Memory B cell (primary cell): Measurements from ENCODE around the gene BMP15.

ENCODE experiments used
- ATAC-seq: fragments of 150-1000 bp; cut with Tn5 transposase; 2 replicates; pipeline ENCODE4 v1.10.0; 2021; ENCODE audit warnings: low read depth, mild to moderate bottlenecking, moderate library complexity
- DNase-seq, 2 donors: peaks; one replicate each; pipeline ENCODE4 v3.0.0; 2022; ENCODE audit warnings: low spot score in 2 of 2
- H3K27ac Mint-ChIP-seq: one replicate; pipeline ENCODE4 v1.8.0; 2022; ENCODE audit warnings: mild to moderate bottlenecking, moderate library complexity, mixed read lengths
- H3K27me3 Mint-ChIP-seq: one replicate; pipeline ENCODE4 v1.8.0; 2022; ENCODE audit warnings: mixed read lengths
- H3K36me3 Mint-ChIP-seq: one replicate; pipeline ENCODE4 v1.8.0; 2022; ENCODE audit warnings: mild to moderate bottlenecking, mixed read lengths
- H3K4me1 Mint-ChIP-seq: one replicate; pipeline ENCODE4 v1.8.0; 2022; ENCODE audit warnings: mixed read lengths
- H3K4me3 Mint-ChIP-seq: one replicate; pipeline ENCODE4 v1.8.0; 2022; ENCODE audit warnings: mild to moderate bottlenecking, moderate library complexity, mixed read lengths
- H3K9me3 Mint-ChIP-seq: one replicate; pipeline ENCODE4 v1.8.0; 2022; ENCODE audit warnings: mixed read lengths

BMP15 gene

DNA sequence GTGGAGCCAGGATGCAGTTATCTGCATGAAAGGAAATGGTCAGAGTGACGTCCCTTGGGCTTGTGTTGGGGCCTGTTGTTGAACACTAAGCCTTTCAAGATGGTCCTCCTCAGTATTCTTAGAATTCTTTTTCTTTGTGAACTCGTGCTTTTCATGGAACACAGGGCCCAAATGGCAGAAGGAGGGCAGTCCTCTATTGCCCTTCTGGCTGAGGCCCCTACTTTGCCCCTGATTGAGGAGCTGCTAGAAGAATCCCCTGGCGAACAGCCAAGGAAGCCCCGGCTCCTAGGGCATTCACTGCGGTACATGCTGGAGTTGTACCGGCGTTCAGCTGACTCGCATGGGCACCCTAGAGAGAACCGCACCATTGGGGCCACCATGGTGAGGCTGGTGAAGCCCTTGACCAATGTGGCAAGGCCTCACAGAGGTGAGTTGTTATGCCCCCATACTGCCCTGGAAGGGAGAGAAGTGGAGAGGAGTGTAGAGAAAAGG, at the start of gene BMP15:
TSS of gene BMP15 (plus strand) at position 51 of the 492 bp plus-strand sequence. CDS start at position 100, 49 bp downstream.
- H3K36me3 Mint-ChIP-seq: no peaks in the 10 kb centered on the region
- no peak within 1 kb of the TSS for H3K27ac Mint-ChIP-seq
- no peaks in the 10 kb centered on the region for H3K4me1 Mint-ChIP-seq
- H3K4me3 Mint-ChIP-seq: no peak within 1 kb of the TSS
- no peaks in the 10 kb centered on the region for H3K27me3 Mint-ChIP-seq
- DNase-seq (no peak), ATAC-seq (no peak)
- H3K9me3 Mint-ChIP-seq: no peaks in the 10 kb centered on the region

DNA sequence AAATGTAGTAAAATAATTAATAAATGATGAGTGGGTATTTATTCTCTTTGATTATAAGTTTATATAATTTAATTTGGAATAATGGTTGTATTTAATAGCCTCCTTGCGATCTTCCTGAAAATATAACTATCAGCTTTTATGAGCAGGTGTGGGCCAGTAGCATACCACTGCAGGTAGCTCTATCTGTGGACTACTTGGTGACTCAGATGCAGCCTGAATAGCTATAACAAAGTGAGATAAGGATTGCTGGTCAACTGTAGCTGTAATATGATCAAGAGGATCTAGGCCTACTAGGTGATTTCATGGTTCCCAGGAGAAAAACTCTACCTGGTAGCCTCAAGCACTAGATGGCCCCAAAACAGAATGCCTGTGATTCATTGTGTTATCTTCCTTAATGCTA, 47.1 kb upstream of the BMP15 start:
- Mint-ChIP-seq H3K9me3 (no peaks in the 10 kb centered on the region), H3K27ac (no peak overlapping the region), H3K4me3 (no peak overlapping the region), H3K4me1 (no peaks in the 10 kb centered on the region), H3K27me3 (peaks cover 2% of the 10 kb centered on the region), H3K36me3 (no peaks in the 10 kb centered on the region)
- DNase-seq: no peak
- ATAC-seq: no peak

DNA sequence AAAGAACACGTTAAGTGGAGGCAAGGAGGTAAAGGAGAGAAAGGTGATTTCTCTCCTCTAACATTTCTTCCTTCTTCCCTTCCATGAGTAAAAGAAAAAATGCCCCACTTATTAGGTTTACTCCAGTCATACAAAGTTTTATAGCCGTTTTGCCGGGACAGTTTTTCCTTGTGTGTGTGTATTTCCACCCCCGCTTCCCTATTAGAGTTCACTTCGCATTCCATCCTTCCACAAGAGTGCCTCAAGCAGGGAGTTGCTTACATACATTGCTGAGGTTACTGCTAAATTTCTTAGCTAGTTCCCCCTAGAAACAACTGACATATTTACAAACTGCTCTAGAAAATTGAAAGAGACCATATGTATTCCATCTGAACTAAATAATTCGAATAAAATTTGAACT, 45.2 kb upstream of the BMP15 start:
- Mint-ChIP-seq H3K36me3 (no peaks in the 10 kb centered on the region), H3K27me3 (no peaks in the 10 kb centered on the region), H3K9me3 (no peaks in the 10 kb centered on the region), H3K4me1 (no peaks in the 10 kb centered on the region), H3K4me3 (no peak overlapping the region), H3K27ac (no peak overlapping the region)
- DNase-seq (no peak), ATAC-seq (no peak)

DNA sequence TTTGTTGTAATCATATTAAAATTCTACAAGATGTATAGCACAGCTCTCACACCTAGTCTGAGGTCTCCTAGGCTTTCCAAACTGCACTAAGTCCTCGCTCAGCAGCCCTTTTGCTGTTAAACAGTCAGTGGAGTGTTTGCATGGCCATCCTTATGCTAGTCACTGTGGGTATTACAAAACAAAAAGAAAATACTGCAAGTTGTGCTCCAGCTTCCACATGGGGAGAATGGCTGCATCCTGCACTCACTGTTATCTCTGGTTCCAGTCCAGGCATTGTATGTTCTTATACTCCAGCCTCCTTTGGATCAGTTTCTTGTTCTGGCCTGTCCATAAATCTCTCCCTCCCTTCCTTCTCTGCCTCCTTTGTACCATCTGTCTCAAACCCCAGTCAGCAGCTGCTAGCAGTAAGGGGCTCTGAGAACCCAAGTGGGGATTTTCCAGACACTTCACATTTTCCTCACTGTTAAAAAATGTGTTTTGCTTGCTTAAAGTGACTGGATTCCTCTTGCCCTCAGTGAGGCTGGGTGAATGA, 38.5 kb upstream of the BMP15 start:
- Mint-ChIP-seq H3K27me3 (peaks cover 2% of the 10 kb centered on the region), H3K36me3 (no peaks in the 10 kb centered on the region), H3K4me1 (no peaks in the 10 kb centered on the region), H3K4me3 (no peak overlapping the region), H3K27ac (no peak overlapping the region), H3K9me3 (no peaks in the 10 kb centered on the region)
- ATAC-seq (no peak), DNase-seq (no peak)

DNA sequence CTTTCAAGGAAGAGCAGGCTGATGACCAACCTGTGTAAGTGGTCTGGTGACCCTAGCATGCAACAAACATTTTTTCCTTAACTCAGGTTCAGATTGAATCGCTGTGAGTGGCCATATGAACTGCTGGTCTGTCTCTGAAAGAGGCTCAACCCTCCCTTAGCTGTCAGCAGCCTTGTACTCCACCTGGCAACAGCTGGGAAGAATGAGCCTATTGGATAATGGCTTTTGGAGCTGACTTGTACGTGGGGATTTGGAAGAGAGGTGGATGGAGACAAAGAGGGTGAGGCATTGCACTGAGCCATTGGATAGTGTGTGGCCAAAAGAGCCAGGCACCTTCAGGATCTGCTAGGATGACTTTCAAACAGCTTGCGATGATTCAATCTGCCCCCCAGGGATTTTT, 35.7 kb upstream of the BMP15 start:
- ATAC-seq (no peak), DNase-seq (no peak)
- no peak overlapping the region for H3K4me3 Mint-ChIP-seq
- H3K36me3 Mint-ChIP-seq: no peaks in the 10 kb centered on the region
- no peak overlapping the region for H3K27ac Mint-ChIP-seq
- peaks cover 2% of the 10 kb centered on the region for H3K27me3 Mint-ChIP-seq
- no peaks in the 10 kb centered on the region for H3K9me3 Mint-ChIP-seq
- no peaks in the 10 kb centered on the region for H3K4me1 Mint-ChIP-seq

DNA sequence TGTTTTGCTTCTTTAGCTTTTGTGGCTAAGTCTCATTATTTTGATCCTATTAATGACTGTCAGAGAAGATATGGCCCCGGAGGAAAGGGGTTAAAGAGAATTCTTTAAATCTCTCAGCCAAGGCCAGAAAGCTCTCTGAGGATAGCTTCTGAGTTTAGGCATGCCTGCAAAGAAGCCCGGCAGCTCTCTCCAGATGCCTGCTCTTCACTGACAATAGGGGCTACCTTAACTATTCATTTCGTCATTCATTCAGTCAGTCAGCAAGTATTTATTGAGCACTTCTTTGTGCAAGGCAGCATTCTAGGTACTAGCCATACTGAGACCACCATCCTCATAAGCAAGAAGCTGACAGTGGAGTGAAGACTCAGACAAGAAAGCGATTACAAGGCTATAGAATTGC, 34.0 kb upstream of the BMP15 start:
- H3K4me1 Mint-ChIP-seq: no peaks in the 10 kb centered on the region

DNA sequence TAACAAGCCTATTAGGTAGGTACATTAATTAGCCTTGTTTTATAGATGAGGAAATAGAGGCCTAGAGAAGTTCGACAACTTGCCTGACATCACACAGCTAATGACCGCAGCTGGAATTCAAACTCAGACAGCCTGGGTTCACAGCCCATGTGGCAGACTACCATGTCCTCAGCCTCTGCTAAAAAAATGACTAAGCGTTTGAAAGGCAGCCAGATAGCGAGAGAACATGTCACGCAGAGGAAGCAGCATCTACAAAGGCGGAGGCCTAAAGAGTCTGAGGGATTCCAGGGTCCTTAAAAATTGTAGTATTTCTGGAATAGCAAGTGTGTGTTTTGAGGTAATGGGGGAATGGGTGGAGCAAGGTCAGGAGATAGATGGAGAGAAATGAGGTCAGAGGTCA, 33.2 kb upstream of the BMP15 start:
- no peak overlapping the region for H3K4me3 Mint-ChIP-seq
- peaks cover 2% of the 10 kb centered on the region for H3K27me3 Mint-ChIP-seq
- no peak overlapping the region for H3K27ac Mint-ChIP-seq
- H3K9me3 Mint-ChIP-seq: peaks cover 2% of the 10 kb centered on the region
- H3K4me1 Mint-ChIP-seq: no peaks in the 10 kb centered on the region
- H3K36me3 Mint-ChIP-seq: no peaks in the 10 kb centered on the region
- no peak for DNase-seq
- ATAC-seq: no peak

More for the DNA sequence above, 34.0 kb upstream of the BMP15 start:
- Mint-ChIP-seq H3K27me3 (peaks cover 2% of the 10 kb centered on the region), H3K4me3 (no peak overlapping the region), H3K9me3 (no peaks in the 10 kb centered on the region), H3K36me3 (no peaks in the 10 kb centered on the region), H3K27ac (no peak overlapping the region)
- ATAC-seq (no peak), DNase-seq (no peak)

DNA sequence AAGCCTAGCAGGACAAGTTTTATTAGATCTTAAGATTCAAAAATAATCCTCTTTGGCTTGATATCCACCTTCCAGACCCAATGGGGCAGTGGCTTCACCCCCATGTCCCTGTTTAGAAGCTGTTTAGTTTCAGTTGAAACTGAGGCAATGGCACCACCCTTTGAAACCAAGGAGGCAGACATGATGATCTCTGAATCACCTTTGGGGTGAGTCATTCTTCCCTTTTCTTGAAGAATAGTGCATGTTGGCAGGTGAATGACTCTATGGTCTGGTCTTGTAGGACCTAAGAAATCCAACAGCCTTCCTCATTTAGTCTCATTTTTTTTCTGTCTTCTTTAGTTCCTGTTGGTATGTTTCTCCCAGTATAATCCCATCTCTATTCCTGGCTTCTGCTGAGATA, 29.5 kb upstream of the BMP15 start:
- Mint-ChIP-seq H3K9me3 (peaks cover 2% of the 10 kb centered on the region), H3K4me1 (no peaks in the 10 kb centered on the region), H3K36me3 (no peaks in the 10 kb centered on the region), H3K27me3 (no peaks in the 10 kb centered on the region), H3K27ac (no peak overlapping the region), H3K4me3 (no peak overlapping the region)
- DNase-seq: no peak
- ATAC-seq: no peak

DNA sequence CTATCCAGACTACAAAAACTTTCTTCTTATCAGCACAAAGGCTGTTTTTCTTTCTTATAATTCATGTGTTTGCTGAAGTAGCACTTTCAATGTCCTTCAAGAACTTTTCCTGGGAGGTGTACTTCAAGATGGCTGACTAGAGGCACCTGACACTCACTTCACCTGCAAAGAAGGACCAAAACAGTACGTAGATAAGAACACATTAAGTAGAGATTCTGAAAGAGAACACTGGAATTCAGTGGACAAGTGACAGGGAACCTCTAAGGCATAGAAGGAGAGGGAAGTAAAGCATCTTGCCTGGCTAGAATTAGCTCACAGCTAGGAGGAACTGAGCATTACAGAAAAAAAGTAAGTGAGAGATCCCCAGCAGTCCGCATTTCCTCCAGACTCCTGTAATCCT, 21.7 kb upstream of the BMP15 start:
- Mint-ChIP-seq H3K36me3 (no peaks in the 10 kb centered on the region), H3K27me3 (no peaks in the 10 kb centered on the region), H3K9me3 (peaks cover 2% of the 10 kb centered on the region), H3K27ac (no peak overlapping the region), H3K4me1 (no peaks in the 10 kb centered on the region), H3K4me3 (no peak overlapping the region)
- no peak for ATAC-seq
- no peak for DNase-seq

DNA sequence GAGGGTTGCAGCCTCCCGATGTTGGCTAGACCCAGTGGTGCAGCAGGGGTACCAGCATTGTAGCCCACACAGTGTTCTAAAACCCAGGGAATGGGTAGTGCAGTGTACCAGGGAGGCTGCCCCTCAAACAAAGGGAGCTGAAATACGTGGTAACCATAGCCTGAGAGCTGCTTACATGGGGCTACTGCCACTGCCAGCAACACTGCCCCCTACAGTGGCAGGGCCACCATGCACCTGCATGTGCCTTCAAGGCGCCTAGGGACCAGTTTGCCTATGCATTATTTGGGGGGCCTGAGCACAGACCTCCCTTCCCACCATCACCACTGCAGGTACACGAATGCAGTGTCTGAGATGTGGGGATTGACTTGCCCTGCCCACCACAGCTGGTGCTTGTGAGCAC, 21.0 kb upstream of the BMP15 start:
- H3K27ac Mint-ChIP-seq: no peak overlapping the region
- no peaks in the 10 kb centered on the region for H3K27me3 Mint-ChIP-seq
- ATAC-seq (no peak), DNase-seq (no peak)
- H3K9me3 Mint-ChIP-seq: peaks cover 2% of the 10 kb centered on the region
- H3K4me3 Mint-ChIP-seq: no peak overlapping the region
- no peaks in the 10 kb centered on the region for H3K36me3 Mint-ChIP-seq
- H3K4me1 Mint-ChIP-seq: no peaks in the 10 kb centered on the region

DNA sequence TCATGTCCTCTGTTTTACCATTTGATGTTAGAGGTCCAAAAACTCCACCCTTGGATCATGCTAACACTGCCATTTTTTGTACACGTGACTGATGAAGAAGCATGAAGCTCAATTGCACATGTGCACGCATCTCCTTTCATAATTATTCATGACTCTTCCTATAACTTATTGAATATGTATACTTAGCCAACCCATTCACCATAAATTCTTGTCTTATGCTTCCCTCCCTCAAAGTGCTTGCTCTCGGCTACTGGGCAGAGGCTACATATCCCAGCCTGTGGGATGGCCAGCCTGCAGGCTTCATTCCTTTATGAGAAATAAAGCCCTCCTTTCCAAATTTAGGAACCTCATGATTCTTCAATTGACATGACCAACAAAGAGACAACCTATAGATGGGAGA, 17.5 kb upstream of the BMP15 start:
- peaks cover 3% of the 10 kb centered on the region for H3K27me3 Mint-ChIP-seq
- no peak for DNase-seq

DNA sequence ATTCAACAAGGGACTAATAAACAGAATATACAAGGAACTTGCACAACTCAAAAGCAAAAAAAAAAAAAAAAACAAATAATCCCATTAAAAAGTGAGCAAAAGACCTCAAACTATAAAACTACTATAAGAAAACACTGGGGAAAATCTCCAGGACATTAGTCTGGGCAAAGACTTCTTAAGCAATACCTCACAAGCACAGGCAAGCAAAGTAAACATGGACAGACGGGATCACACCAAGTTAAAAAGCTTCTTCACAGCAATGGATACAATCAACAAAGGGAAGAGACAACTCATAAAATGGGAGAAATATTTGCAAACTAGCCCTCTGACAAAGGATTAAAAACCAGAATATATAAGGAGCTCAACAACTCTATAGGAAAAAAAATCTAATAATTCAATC, 17.1 kb upstream of the BMP15 start:
- Mint-ChIP-seq H3K4me3 (no peak overlapping the region), H3K36me3 (no peaks in the 10 kb centered on the region), H3K4me1 (no peaks in the 10 kb centered on the region), H3K9me3 (peaks cover 2% of the 10 kb centered on the region), H3K27me3 (peaks cover 3% of the 10 kb centered on the region), H3K27ac (no peak overlapping the region)
- ATAC-seq (no peak), DNase-seq (no peak)

More for the DNA sequence above, 17.5 kb upstream of the BMP15 start:
- no peak for ATAC-seq
- Mint-ChIP-seq H3K36me3 (no peaks in the 10 kb centered on the region), H3K9me3 (peaks cover 2% of the 10 kb centered on the region), H3K4me1 (no peaks in the 10 kb centered on the region), H3K4me3 (no peak overlapping the region), H3K27ac (no peak overlapping the region)

DNA sequence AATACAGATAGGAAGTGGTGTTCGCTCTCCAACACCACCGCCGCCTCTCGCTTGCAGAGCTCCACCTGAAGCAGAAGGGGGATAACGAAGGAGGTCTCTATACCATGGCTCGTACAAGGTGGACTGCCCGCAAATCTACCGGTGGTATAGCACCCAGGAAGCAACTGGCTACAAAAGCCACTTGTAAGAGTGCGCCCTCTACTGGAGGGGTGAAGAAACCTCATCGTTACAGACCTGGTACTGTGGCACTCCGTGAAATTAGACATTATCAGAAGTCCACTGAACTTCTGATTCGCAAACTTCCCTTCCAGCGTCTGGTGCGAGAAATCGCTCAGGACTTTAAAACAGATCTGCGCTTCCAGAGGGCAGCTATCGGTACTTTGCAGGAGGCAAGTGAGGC, 5.2 kb upstream of the BMP15 start:
- no peaks in the 10 kb centered on the region for H3K4me1 Mint-ChIP-seq
- no peak overlapping the region for H3K27ac Mint-ChIP-seq
- no peak overlapping the region for H3K4me3 Mint-ChIP-seq
- H3K9me3 Mint-ChIP-seq: no peaks in the 10 kb centered on the region
- no peaks in the 10 kb centered on the region for H3K36me3 Mint-ChIP-seq
- no peak for ATAC-seq
- DNase-seq: no peak
- H3K27me3 Mint-ChIP-seq: no peaks in the 10 kb centered on the region

DNA sequence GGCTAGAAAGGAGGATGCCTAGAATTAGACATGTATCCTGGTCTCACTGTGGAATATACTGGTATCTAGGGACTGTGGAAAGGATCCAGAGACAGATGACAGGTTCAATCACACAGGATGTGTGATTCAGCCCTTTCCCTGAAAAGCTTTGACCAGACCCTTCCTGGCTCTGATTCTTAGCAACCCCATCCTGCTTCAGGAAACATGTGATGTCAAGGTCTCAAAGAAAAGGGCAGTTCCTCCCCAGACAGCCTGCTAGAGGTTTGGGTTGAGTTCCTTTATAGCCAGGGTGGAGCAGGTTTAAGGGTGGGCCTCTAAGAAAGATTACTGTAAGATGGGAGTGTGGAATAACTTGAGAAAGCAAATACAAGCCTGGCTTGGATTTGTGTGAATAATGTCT, 3.0 kb downstream of the BMP15 start:
- Mint-ChIP-seq H3K4me1 (no peaks in the 10 kb centered on the region), H3K4me3 (no peak overlapping the region), H3K36me3 (no peaks in the 10 kb centered on the region), H3K9me3 (no peaks in the 10 kb centered on the region), H3K27ac (no peak overlapping the region), H3K27me3 (no peaks in the 10 kb centered on the region)
- no peak for ATAC-seq
- DNase-seq: no peak

DNA sequence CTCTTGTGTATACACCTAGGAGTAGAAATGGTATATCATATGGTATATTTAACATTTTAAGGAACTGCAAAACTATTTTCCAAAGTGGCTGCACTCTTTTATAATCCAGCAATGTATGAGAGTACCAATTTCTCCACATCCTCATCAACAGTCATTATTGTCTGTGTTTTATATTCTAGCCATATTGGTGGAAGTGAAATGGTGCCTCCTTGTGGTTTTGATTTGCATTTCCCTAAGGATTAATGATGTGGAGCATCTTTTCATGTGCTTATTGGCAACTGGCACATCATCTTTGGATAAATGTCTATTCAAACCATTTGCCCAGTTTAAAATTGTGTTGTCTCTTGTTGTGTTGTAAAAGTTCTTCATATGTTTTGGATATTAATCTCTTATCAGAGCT, 9.6 kb downstream of the BMP15 start:
- Mint-ChIP-seq H3K4me1 (no peaks in the 10 kb centered on the region), H3K9me3 (peaks cover 1% of the 10 kb centered on the region), H3K27me3 (no peaks in the 10 kb centered on the region), H3K27ac (no peak overlapping the region), H3K36me3 (no peaks in the 10 kb centered on the region), H3K4me3 (no peak overlapping the region)
- no peak for DNase-seq
- ATAC-seq: no peak
